Testis (tissue), 2 donors: ENCODE results near the gene FNIP1.

Source experiments
- POLR2A ChIP-seq: fragments of 450-650 bp; IDR thresholded peaks from one replicate; pipeline ENCODE4 v1.6.1; 2017; ENCODE audit warnings: antibody characterized with exemption, mild to moderate bottlenecking, moderate library complexity
- TF ChIP-seq, protein P1 (sequence below), 3 experiments: fragments of 450-650 bp in 2 of 3; fragments of 200-600 bp in 1 of 3; sonication (generic) in 1 of 3; IDR thresholded peaks; one replicate each; pipeline ENCODE4 v1.5.1; 2016 to 2019; ENCODE audit warnings: antibody characterized with exemption in 3 of 3, mild to moderate bottlenecking in 2 of 3, moderate library complexity in 1 of 3

DNA sequence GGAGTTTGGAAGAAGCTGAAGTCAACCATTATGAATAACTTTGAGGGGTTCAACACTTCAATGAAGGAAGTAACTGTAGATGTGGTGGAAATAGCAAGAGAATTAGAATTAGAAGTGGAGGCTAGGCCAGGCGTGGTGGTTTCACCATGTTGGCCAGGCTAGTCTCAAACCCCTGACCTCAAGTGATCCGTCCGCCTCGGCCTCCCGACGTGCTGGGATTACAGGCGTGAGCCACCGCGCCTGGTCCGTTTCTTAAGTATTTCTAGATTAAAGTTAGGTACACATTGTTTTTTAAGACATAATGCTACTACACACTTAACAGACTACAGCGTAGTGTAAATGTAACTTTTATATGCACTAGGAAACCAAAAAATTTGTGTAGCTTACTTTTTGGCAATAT, 14.1 kb downstream of the FNIP1 start:
- TF ChIP-seq, protein P1, sequence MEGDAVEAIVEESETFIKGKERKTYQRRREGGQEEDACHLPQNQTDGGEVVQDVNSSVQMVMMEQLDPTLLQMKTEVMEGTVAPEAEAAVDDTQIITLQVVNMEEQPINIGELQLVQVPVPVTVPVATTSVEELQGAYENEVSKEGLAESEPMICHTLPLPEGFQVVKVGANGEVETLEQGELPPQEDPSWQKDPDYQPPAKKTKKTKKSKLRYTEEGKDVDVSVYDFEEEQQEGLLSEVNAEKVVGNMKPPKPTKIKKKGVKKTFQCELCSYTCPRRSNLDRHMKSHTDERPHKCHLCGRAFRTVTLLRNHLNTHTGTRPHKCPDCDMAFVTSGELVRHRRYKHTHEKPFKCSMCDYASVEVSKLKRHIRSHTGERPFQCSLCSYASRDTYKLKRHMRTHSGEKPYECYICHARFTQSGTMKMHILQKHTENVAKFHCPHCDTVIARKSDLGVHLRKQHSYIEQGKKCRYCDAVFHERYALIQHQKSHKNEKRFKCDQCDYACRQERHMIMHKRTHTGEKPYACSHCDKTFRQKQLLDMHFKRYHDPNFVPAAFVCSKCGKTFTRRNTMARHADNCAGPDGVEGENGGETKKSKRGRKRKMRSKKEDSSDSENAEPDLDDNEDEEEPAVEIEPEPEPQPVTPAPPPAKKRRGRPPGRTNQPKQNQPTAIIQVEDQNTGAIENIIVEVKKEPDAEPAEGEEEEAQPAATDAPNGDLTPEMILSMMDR (IDR thresholded peaks at IDR 0.05) = no peak
- TF ChIP-seq POLR2A = no peak
